SU-DHL-6 (cell line): Measurements from ENCODE around the gene PPP1R9B.

ENCODE experiments used
- H2AFZ ChIP-seq: fragments of 200-600 bp; sonication (generic); 2 replicates; pipeline ENCODE4 v1.6.1; 2014; ENCODE audit warnings: low read depth, mild to moderate bottlenecking, moderate library complexity, mixed read lengths, antibody characterized with exemption, low read length; ENCODE audit not compliant: severe bottlenecking
- H3F3A ChIP-seq: fragments of 200-600 bp; shearing (Covaris generic); 2 replicates; pipeline ENCODE4 v1.6.0; 2016; ENCODE audit warnings: antibody characterized with exemption, mild to moderate bottlenecking; ENCODE audit not compliant: insufficient read depth
- H3K27ac ChIP-seq: fragments of 200-600 bp; sonication (generic); 2 replicates; pipeline ENCODE4 v1.5.1; 2016; ENCODE audit warnings: low read depth, mild to moderate bottlenecking, low read length, moderate library complexity, mixed read lengths
- H3K27me3 ChIP-seq: fragments of 200-600 bp; sonication (generic), shearing (Covaris generic); 2 replicates; pipeline ENCODE4 v1.6.0; 2014; ENCODE audit warnings: mild to moderate bottlenecking, low read length
- H3K36me3 ChIP-seq: fragments of 200-600 bp; sonication (generic); 2 replicates; pipeline ENCODE4 v1.6.1; 2014; ENCODE audit warnings: mild to moderate bottlenecking, low read length, mixed read lengths
- H3K4me2 ChIP-seq: fragments of 300-600, 200-600 bp; shearing (Covaris generic), sonication (generic); 2 replicates; pipeline ENCODE4 v1.6.0; 2014; ENCODE audit warnings: low read length, low read depth, mild to moderate bottlenecking; ENCODE audit not compliant: poor library complexity, severe bottlenecking
- H3K4me3 ChIP-seq: fragments of 200-600 bp; sonication (generic); 2 replicates; pipeline ENCODE4 v1.5.1; 2014; ENCODE audit warnings: antibody characterized with exemption, low read length, mild to moderate bottlenecking, mixed read lengths; ENCODE audit not compliant: insufficient read depth, poor library complexity, severe bottlenecking
- H3K79me2 ChIP-seq: fragments of 200-600 bp; sonication (generic); 2 replicates; pipeline ENCODE4 v1.6.1; 2014; ENCODE audit warnings: mild to moderate bottlenecking, low read length, moderate library complexity; ENCODE audit not compliant: insufficient read depth
- H3K9ac ChIP-seq: fragments of 200-600 bp; sonication (generic); 2 replicates; pipeline ENCODE4 v1.7.0; 2014; ENCODE audit warnings: mild to moderate bottlenecking, low read length
- H3K9me2 ChIP-seq: fragments of 200-600 bp; sonication (generic); replicated peaks from 2 replicates; pipeline ENCODE4 v1.6.1; 2014; ENCODE audit warnings: low read length; ENCODE audit not compliant: insufficient read depth
- H3K9me3 ChIP-seq: fragments of 200-600 bp; sonication (generic); 2 replicates; pipeline ENCODE4 v1.6.1; 2014; ENCODE audit warnings: low read length, mixed read lengths; ENCODE audit not compliant: insufficient read depth
- H4K20me1 ChIP-seq: fragments of 200-600 bp; sonication (generic); 2 replicates; pipeline ENCODE4 v1.6.1; 2014; ENCODE audit warnings: low read depth, mild to moderate bottlenecking, antibody characterized with exemption, low read length, moderate library complexity, mixed read lengths
- CTCF ChIP-seq: fragments of 200-600 bp; sonication (generic); IDR thresholded peaks from one replicate; pipeline ENCODE4 v1.5.1; 2017; ENCODE audit warnings: antibody characterized with exemption, mild to moderate bottlenecking, low read length, moderate library complexity; ENCODE audit not compliant: insufficient read depth, poor library complexity, severe bottlenecking
- EZH2phosphoT487 ChIP-seq: fragments of 200-600 bp; sonication (generic), shearing (Covaris generic); conservative IDR thresholded peaks from 2 replicates; pipeline ENCODE4 v1.6.1; 2018; ENCODE audit warnings: mild to moderate bottlenecking, antibody characterized with exemption, low read length, moderate library complexity, mixed read lengths

Gene PPP1R9B

GRCh38 chr17:50151937-50152547, 1.6 kb upstream of the PPP1R9B start:
- Histone ChIP-seq H3K9me3 (no peaks in the 10 kb centered on the region), H3K9me2 (no peaks in the 10 kb centered on the region), H2AFZ (peak overlapping the region; percentile 55), H3K79me2 (peaks cover 32% of the 10 kb centered on the region), H3K4me2 (peak overlapping the region; percentile 100), H3K36me3 (no peaks in the 10 kb centered on the region), H3K4me3 (peak overlapping the region; percentile 47), H3K9ac (peak overlapping the region; percentile 96), H3K27me3 (no peaks in the 10 kb centered on the region), H4K20me1 (no peaks in the 10 kb centered on the region), H3K27ac (peak overlapping the region; percentile 48), H3F3A (peaks cover 9% of the 10 kb centered on the region; the same call in 1 of the 2 replicates)
- no peak for TF ChIP-seq CTCF
- no peak for TF ChIP-seq EZH2phosphoT487

DNA sequence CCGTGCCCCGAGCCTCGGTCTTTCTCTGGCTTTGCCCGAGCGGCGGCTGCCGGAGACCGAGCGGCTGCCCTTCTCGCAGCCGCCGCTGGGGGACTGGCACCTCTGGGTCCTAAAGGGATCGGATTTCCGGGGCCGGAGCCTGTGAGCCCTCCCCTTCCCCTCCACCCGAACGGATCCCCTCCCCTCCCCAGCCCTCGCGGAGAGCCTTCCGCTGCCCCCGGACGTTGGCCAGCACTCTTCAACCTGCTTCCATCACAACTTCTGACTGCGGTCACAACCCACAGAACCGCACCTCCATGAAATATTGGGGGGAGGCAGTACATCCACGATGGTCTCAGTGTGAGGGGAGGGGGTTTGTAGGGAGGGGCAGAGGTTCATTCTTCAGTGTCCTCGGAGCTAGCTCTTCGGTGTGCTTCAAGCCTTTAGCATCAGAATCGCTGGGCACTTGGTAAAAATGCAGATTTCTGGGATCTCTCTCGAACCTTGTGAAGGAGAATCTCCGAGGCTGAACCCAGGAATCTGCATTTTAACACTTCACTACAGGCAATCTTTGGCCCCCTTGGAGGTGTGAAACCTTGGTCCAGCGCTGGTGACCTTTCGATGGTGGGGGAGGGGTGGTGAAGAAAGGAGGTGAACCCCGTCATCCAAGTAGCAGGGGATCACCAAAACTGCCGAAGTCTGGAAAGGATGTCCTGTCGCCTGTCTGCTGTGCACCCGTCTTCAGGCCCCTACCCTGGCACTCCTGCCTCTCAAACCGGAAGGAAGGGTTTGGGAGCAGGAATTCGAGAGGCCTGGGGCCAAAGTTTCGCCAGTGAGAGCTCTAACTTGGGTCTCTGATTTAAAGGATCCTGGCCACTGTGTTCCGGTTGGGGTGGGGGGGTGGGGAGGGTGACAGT, 812 bp upstream of the PPP1R9B start:
- peaks cover 39% of the 10 kb centered on the region for H3K79me2 ChIP-seq
- peak overlapping the region; percentile 100 for H3K4me2 ChIP-seq
- peak overlapping the region; percentile 95 for H3K27ac ChIP-seq
- no peaks in the 10 kb centered on the region for H3K36me3 ChIP-seq
- TF ChIP-seq CTCF (no peak), EZH2phosphoT487 (no peak)
- H3K9ac ChIP-seq: peak overlapping the region; percentile 96
- peak overlapping the region; percentile 94 for H3K4me3 ChIP-seq
- no peaks in the 10 kb centered on the region for H3K27me3 ChIP-seq
- H2AFZ ChIP-seq: peak overlapping the region; percentile 82
- H3K9me3 ChIP-seq: no peaks in the 10 kb centered on the region
- no peaks in the 10 kb centered on the region for H3K9me2 ChIP-seq
- no peaks in the 10 kb centered on the region for H4K20me1 ChIP-seq
- H3F3A ChIP-seq: peaks cover 9% of the 10 kb centered on the region; the same call in 1 of the 2 replicates

- Histone ChIP-seq H3K36me3 (no peaks in the 10 kb centered on the region), H3K9me2 (no peaks in the 10 kb centered on the region), H3K9ac (peak overlapping the region; percentile 96), H3K4me3 (peak overlapping the region; percentile 94), H4K20me1 (no peaks in the 10 kb centered on the region), H3F3A (peaks cover 9% of the 10 kb centered on the region; the same call in 1 of the 2 replicates), H3K4me2 (peak overlapping the region; percentile 100), H3K27me3 (no peaks in the 10 kb centered on the region), H3K9me3 (no peaks in the 10 kb centered on the region), H3K79me2 (peaks cover 41% of the 10 kb centered on the region), H3K27ac (peak overlapping the region; percentile 95), H2AFZ (no peak overlapping the region)
- TF ChIP-seq EZH2phosphoT487 (no peak), CTCF (no peak)
Observed at GRCh38 chr17:50149417-50150353, 792 bp downstream of the PPP1R9B start.
